CD4-positive, alpha-beta T cell treated with Interferon alpha-2 for 1 hour (primary cell): ENCODE data around the gene REXO1.
"Not testable (repeated sequence)": the region's sequence is repeated elsewhere in the genome, so short reads cannot be mapped to it uniquely, and the experiment has no call there.

Experiments used
- DNase-seq, 2 donors: peaks; one replicate each; pipeline ENCODE4 v3.0.0-alpha.2; 2020 to 2022

Gene REXO1, protein sequence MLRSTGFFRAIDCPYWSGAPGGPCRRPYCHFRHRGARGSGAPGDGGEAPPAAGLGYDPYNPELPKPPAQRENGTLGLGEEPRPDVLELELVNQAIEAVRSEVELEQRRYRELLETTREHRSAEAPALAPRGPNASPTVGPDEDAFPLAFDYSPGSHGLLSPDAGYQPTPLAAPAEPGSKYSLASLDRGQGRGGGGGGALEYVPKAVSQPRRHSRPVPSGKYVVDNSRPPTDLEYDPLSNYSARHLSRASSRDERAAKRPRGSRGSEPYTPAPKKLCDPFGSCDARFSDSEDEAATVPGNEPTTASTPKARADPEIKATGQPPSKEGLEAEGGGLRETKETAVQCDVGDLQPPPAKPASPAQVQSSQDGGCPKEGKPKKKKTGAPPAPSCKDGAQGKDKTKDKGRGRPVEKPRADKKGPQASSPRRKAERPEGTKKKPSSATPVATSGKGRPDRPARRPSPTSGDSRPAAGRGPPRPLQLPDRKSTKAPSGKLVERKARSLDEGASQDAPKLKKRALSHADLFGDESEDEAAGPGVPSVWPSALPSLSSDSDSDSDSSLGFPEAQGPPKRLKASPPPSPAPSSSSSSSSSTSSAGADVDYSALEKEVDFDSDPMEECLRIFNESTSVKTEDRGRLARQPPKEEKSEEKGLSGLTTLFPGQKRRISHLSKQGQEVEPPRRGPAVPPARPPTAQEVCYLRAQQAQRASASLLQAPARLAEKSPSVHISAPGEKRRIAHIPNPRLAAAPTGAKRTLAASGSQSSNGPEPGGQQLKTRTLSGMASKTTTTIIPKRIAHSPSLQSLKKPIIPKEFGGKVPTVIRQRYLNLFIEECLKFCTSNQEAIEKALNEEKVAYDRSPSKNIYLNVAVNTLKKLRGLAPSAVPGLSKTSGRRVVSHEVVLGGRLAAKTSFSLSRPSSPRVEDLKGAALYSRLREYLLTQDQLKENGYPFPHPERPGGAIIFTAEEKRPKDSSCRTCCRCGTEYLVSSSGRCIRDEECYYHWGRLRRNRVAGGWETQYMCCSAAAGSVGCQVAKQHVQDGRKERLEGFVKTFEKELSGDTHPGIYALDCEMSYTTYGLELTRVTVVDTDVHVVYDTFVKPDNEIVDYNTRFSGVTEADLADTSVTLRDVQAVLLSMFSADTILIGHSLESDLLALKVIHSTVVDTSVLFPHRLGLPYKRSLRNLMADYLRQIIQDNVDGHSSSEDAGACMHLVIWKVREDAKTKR

DNA sequence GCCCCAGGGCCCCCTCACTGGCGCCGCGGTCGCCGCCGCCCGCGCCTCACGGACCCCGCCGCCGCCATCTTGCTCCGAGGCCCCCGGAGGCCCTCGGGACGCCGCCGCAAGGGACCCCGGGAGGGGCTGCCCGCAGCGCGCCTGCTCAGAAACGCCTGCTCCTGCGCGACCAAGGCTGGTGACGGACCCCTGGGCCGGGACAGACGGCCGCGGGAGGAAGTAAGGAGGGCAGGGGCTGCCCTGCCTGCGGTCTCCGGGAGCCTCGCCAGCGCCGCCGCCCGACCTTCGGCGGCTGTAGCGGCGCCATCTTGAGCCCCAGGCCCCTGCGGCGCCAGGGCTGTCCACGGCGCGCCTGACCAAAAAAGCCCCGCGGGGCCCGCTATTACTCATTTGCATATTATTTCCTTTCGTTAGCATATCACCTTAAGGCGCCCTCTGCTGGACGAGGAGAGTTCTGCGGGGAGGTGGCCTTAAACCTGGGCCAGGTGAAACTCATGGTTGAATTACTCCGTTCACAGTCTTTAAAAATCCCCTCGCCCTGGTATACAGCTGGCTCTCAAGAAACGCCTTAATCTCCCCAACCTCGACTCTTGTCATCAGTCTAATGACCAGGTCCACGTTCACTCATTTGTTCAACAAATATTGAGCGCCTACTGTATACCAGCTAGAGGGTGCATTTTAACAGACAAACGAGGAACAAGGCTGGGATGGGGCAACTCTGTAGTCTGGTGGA lies at the start of gene REXO1:
Gene REXO1 (minus strand): TSS at position 85 of the 733 bp plus-strand sequence. CDS start 125 bp downstream, outside the sequence.
- peak; percentile 96 to 98 for DNase-seq

DNA sequence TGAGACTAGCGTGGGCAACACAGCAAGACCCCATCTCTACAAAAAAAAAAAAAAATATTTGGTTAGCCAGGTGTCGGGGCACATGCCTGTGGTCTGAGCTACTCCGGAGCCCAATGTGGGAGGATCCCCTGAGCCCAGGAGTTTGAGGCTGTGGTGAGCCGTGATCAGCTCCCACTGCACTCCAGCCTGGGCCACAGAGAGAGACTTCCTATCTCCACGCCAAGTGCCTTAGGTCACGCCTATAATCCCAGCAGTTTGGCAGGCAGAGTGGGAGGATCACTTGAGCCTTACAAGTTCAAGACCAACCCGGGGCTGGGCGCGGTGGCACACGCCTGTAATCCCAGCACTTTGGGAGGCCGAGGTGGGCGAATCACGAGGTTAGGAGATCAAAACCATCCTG lies 48.2 kb upstream of the REXO1 start:
- DNase-seq = no peak

DNA sequence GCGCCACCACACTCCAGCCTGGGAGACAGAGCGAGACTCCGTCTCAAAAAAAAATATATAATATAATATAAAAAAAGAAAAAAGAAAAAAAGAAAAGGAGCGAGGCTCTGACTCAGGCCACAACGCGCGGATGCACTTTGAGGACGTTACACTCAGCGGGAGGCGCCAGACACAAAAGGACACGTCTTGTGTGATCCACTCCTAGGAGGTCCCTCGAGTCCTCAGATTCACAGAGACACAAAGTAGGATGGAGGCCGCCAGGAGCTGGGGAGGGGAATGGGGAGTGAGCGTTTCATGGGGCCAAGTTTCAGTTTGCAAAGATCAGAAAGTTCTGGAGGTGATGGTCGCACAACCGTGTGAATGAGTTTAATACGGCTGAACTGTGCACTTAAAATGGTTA lies 45.5 kb upstream of the REXO1 start:
- no peak for DNase-seq

DNA sequence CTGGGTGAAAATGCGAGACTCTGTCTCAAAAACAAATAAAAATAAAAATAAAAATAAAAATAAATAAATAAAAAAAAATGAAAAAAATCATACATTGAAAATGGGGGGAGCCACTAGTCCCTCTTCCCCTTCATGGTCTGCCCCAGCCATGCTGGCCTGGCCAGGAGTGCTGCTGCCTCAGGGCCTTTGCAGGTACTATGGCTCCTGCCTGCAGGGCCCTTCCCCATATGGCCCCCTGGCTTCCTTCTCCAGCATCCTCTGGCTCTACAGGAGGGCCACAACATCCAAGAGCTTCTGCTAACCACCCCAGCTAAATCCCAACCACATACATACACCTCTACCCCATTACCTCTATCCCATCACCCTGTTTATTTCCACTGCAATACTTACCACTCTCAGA lies 41.6 kb upstream of the REXO1 start:
- DNase-seq = no peak

DNA sequence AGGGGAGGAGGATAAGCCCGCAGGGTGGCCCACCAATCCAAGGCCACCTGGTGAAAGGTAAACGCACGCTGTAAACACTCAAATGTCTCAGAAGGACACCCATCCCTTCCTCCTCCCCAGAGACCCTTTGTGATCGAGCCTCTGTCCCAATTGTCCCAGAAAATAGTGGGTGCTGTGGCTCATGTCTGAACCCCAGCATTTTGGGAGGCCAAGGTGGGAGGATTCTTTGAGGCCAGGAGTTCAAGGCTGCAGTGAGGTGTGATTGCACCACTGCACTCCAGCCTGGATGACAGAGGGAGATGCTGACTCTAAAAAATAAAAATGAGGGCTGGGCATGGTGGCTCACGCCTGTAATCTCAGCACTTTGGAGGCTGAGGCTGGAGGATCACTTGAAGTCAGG lies 40.1 kb upstream of the REXO1 start:
- DNase-seq = no peak

DNA sequence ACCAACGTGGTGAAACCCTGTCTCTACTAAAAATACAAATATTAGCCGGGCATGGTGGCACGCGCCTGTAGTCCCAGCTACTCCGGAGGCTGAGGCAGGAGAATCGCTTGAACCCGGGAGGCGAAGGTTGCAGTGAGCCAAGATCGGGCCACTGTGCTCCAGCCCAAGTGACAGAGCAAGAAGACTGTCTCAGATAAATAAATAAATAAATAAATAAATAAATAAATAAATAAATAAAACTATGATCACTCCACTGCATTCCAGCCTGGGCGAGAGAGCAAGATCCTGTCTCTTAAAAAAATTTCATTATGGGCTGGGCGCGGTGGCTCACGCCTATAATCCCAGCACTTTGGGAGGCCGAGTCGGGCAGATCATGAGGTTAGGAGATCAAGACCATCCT lies 38.1 kb upstream of the REXO1 start:
- not testable (repeated sequence) for DNase-seq

DNA sequence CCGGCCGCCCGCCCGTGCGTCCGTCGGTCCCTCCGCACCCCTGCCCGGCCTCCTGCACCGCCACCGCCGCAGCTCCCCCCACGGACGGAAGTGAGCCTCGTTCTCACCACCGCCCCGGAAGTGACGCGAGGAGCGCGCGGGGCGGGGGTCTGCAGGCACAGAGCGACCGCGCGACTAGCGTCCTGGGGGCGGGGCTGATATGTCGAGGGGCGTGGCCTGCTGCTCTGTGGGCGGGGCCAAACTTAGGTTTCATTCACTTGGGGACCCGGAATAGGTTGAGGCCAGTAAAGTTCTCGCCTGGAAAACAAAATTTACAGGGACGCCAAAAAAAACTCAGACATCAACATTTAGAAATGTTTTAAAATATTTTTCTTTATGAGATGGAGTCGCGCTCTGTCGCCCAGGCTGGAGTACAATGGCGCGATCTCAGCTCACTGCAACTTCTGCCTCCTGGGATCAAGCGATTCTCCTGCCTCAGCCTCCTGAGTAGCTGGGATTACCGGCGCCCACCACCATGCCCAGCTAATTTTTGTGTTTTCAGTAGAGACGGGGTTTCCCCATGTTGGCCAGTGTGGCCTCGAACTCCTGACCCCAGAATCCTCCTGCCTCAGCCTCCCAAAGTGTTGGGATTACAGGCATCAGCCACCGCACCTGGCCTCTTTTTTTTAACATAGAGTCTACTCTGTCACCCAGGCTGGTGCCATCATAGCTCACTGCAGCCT lies 37.3 kb upstream of the REXO1 start, which contains the start of gene ABHD17A:
Gene ABHD17A (minus strand): TSS at position 99 of the 722 bp plus-strand sequence. CDS start 3,930 bp downstream, outside the sequence.
- DNase-seq = peak; percentile 95 to 96

DNA sequence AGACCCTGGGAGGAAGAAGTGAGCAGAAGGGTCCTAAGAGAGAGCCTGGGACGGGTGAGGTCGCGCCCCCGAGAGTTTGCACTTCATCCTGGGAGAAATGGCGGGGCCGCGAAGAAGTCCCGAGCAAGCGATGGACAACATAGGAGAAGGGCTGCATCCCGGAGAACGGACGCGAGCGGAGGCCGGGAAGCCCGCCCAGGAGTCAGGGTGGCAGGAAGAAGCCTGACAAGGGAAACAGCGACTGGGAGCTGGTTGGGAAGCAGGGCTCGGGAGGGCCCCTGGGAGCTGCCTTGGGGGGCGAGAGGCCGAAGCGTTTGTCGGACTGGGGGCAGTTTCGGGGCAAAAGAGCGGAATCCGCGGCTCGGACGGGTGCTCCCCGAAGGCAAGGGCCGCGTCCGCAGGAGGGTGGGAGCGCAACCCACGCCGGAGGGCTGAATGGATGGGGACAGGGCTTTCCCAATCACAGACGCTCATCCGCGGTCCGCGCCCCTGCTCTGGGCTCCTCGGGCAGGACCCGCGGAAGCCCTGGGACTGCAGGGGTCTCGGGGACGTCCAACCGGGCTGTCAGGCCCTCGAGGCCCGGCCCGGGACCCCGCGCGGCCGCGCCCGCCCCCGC lies 36.5 kb upstream of the REXO1 start:
- no peak for DNase-seq

DNA sequence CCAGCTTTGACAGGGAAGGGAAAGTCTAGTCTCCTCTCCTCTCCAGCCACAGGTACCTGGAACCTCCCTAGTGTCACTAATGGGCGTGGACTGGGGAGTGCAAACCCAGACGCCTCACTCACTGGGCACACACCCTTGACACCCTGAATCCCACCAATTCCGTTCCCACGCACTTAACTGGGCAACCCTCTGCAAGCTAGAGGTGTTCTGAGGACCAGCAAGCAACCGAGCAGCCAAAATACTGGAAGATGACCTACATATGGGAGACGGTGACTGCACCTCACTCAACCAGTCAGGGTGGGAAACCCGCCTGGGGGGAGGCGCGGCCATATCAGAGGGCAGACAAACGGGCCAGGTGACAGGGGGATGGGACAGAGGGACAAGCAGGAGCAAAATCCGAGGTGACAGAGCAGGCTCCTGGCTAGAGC lies 36.0 kb upstream of the REXO1 start:
- peak; percentile 40 to 67 for DNase-seq

DNA sequence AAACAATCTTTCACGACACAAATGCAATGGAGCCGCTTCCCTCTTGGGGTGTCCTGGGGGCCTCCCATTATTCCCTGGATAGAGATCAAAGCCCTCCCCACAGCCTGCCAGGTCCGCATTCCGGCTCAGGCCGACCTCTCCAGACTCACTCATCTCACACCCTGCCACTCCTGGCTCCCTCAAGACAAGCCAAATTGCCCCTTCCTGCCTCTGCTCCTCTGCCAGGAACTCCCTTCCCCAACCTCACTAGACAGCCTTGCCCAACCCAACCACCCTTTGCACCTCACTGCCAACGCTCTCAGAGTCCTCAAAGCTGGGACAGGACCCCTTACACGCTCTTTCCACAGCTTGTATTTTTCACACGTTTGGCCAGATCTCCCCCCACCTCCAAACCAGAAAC lies 35.5 kb upstream of the REXO1 start:
- DNase-seq = peak in 1 of 2 donors; percentile 45

DNA sequence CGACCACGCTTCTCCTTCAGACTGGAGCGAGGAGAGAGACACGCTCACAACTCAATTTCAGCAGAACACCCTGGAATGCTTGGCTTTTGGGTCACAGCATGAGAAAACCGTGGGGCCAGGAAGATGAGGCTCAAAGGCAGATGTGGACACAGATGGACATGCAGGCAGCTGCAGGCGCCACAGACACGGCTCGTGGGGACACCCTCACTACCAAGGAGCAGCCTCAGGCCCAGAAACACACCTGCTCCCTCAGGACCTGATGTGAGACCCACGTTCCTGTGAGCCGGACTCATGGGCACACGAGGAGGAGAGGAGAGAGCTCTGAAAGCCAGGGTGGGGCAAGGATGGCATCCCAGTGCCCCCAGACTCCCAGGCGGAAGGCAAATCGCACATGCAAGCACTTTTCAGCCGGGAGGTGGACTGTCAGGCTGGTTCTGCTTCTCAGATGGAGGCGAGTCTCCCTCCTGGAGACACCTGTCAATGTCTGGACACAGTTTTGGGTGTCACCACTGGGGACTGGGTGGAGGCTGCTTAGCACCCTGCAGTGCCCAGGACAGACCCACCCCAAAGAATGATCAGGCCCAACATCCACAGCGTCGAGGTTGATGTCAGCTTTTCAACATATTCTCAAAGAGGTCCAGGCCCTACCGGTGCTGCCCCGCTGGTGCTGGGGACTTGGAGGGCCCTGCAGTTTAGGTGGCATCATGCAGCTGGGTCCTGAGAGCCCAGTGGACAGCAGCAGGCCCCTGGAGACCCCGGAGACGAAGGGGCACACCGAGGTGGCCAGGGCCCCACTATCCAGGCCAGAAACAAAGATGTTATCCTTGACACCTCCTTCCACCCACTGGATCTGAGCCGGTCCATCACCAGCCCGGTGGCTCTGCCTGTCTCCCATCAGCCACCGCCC lies 34.8 kb upstream of the REXO1 start:
- DNase-seq = no peak

DNA sequence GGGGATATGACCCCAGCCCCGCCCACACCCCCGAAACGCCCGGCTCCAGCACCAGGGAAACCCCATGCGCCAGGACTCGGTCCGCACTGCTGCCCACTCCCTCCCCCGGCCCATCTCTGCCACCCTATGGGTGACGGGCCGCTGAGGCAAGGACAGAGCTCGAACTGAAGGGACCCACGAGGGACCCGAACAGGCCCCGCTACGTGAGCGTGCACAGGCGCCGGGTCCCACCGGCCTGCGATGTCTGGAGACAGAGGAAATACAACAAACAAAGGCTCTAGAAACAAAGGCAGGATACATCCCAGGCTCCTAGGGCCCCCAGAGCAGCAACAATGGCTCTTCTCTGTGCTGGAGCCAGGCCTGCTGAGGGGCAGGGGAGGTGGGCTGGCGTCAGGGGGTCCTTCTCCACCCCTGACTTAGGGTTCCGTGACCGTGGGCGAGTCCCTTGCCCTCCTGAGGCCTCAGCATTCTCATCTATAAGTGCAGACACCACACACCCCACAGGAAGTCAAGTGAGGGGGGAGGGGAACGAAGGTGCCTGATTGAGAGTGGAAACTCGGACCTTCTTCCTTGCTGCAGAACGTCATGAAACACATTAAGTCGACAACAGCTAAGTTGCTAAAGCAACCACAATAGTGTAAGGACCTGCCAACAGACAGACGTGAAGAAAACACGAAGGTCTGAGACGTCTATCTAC lies 34.0 kb upstream of the REXO1 start:
- DNase-seq = peak; percentile 83 to 89

DNA sequence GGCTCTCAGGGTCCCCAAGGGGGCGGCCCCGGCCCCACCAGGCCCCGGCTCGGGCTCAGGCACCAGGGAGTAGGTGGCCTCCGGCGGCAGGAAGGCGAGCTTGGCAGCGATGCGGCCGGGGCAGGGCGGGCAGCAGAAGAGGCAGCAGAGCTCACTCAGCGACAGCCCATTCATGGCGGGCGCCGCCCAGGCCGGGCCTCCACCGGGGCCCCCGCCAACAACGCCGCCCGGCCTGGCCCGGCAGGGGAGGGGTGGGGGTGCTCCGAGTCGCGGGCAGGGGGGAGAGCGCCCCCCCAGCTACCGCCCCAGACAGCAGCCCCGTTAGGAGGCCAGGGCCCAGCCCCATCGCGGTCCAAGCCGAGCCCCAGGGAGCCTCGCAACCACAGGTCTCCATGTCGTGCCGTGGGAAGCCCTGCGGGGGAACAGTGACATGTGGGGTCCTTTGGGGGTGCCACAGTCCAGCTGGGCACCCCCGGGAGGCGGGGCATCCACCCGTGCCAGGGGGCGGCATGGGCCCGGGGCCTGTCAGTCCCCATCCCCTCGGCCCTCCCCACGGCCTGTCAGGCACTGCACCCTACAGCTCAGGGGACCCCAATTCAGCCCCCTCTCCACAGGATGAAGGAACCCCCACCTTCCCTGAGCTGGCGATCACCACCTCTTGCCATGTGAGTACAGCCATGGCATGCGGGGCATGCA lies 33.3 kb upstream of the REXO1 start:
- not testable (repeated sequence) for DNase-seq

DNA sequence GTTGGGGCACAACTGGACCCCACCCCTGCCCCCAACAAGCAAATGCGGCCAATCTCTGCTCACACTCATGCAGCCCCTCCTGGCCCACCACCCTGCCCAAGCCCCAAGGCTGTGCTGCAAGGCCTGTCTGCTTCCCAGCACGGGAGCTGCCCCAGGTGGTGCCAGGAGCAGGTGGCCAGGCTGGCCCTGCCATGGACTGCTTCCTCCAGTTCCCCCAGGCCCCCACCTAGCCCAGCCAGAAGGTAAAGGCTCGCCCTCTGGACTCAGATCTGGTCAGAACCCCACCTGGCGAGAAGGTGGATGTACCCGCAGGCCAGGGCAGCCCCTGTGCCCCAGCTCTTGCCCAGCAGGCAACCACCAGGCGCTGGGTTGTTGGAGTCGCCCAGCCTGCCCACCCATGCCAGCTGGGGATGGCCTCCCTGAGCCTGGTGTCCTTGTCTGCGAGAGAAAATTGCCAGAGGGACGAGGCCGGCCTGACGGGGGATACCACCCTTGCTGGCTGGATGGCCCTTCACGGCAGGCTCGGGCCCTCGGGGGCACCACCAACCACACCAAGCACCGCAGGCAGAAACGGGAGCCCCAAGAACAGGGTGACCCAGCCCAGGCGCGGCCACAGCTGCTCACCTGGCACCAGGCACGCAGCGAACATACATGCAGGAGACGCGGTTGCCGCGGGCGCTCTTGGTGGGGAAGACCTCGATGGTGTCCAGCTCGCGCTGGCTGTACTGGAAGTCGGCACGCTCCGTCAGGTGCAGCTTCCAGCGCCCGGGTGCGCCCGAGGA lies 32.5 kb upstream of the REXO1 start:
- DNase-seq = no peak

DNA sequence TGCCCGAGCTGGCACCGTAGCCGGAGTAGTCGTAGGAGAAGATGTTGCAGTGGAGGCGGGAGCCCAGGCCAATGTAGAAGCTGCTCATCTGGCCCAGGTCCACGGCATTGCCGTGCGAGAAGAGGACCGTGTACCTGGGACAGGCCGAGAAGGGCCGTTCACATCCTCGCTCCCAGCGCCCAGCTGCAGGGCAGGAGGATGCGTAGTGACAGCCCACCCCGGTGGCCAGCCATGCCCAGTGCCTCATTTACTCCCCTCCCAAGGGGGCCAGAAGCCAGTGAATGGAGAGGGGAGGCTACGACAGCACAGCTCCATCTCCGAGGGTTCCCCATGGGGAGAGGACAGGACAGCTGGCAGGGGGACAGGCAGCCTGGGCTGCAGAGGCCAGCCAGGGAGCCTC lies 31.7 kb upstream of the REXO1 start:
- not testable (repeated sequence) for DNase-seq

DNA sequence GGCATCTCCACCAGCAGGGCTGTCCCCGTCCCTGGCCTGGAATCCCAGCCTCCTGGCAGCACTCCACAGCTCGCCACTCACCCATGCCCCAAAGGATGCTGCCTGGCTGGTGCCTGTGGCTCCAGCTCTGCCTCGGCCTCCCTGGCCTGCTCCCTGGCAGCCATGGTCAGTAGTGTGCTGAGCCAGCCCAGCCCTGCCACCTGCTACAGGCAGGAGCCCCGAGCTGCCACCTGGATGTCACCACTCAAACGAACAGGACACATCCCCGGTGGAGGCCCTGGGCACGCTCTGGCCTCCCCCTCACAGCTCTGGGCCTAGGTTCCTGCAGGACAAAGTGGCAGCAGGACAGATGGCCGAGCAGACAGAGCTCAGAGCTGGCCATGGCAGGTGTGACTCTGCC lies 30.3 kb upstream of the REXO1 start:
- DNase-seq = not testable (repeated sequence)

DNA sequence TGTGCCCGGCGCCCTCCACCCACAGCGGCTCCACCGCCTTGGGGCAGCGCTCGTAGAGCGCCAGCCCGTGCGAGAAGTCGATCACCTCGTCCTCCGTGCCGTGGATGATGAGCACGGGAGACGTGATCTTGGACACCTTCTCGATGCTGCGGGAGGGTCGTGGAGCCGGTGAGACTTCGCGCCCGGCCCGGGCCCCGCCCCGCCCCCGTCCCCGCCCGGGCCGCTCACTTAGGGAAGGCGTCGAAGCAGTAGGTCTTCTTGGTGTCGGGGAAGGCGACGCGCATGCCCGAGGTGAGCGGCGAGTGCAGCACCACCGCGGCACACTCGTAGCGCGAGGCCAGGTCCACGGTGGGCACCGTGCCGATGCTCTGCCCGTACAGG lies 29.0 kb upstream of the REXO1 start:
- DNase-seq = not testable (repeated sequence)
